ENCODE results near the gene TMED4.

The TMED4 gene

GRCh38 chr7:44535348-44536064 lies 46.5 kb downstream of the TMED4 start:
- no peak for TF ChIP-seq CTCF (IDR thresholded peaks at IDR 0.05; ENCODE audit: control insufficient read depth, extremely low read depth, insufficient read depth)
- H3K4me3 ChIP-seq (ENCODE audit: low read depth, low read length): no peak overlapping the region
- no peak for DNase-seq (ENCODE audit: low read depth)

- H3K4me3 ChIP-seq (ENCODE audit: low read depth, low read length): no peak overlapping the region
- TF ChIP-seq CTCF (IDR thresholded peaks at IDR 0.05; ENCODE audit: control insufficient read depth, extremely low read depth, insufficient read depth): peak; percentile 35
- DNase-seq (ENCODE audit: low read depth): no peak
Observed at GRCh38 chr7:44534501-44534900, 47.5 kb downstream of the TMED4 start.

DNA sequence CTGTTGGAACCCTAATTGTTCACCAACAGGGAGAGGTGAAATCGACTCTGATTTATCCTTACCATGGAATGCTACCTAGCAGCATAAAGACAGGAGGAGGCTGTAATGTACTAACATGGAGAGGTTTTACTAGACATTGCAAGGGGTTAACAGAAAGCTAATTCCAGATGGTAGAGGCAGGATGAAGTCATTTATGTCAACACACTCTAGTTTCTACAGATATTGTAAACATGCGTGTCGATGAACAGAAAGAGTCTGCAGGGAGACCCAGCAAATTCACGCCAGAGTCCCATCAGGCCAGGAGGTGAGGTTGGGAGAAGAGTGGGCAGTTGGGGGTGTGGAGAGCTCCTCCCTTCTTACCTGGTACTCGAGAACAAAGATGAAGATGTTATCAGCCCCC lies 47.9 kb downstream of the TMED4 start:
- no peak for TF ChIP-seq CTCF (IDR thresholded peaks at IDR 0.05; ENCODE audit: control insufficient read depth, extremely low read depth, insufficient read depth)
- H3K4me3 ChIP-seq (ENCODE audit: low read depth, low read length): no peak overlapping the region
- no peak for DNase-seq (ENCODE audit: low read depth)

- no peak for TF ChIP-seq CTCF (IDR thresholded peaks at IDR 0.05; ENCODE audit: control insufficient read depth, extremely low read depth, insufficient read depth)
- no peak overlapping the region for H3K4me3 ChIP-seq (ENCODE audit: low read depth, low read length)
- no peak for DNase-seq (ENCODE audit: low read depth)
Observed at GRCh38 chr7:44533301-44534055, 48.6 kb downstream of the TMED4 start.

DNA sequence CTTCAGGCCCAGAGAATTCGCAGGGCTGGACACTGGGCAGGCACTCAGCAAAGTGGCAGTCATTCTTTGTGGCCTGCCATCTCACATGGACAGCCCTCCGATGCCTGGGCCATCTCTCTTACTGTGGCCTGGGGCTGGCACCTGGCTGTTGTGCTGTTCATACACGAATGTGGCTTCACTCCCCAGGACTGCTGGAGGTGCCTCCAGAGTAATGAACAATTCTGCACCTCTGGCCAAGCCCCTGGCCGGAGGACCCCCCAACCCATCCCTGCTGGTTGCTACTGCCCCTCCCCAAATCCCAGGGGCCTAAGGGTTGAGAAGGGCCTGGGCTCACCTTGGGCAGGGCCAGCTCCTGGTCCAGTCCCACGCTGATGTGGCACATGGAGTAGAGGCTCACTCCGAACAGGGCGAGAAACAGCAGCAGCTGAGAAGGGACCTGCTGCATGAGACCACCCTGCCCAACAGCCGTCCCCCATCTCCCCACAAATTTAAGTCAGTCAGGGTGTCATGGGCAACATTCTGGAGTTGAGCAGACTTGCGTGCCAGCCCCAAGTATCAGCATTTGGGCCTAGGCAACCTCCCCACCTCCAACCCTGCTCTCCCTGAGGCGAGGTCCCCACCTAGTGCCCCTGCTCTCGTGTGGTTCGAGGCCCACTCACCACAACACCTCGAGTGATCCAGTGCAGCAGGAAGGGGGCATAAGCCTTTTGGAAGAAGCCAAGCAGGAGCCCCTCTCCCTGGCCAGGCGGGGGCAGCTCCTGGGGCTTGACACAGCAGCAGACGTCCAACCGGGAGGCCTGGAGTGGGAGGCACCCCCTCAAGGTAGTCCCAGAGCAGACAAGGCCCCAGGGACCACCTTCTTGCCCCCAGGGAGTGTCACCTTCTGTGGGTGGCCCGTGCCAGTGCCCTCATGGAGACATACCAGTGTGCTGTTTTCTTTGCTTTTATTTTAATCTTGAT lies 50.3 kb downstream of the TMED4 start:
- no peak for TF ChIP-seq CTCF (IDR thresholded peaks at IDR 0.05; ENCODE audit: control insufficient read depth, extremely low read depth, insufficient read depth)
- no peak overlapping the region for H3K4me3 ChIP-seq (ENCODE audit: low read depth, low read length)
- DNase-seq (ENCODE audit: low read depth): no peak

GRCh38 chr7:44530990-44531389 lies 51.0 kb downstream of the TMED4 start:
- H3K4me3 ChIP-seq (ENCODE audit: low read depth, low read length): no peak overlapping the region
- DNase-seq (ENCODE audit: low read depth): no peak
- TF ChIP-seq CTCF (IDR thresholded peaks at IDR 0.05; ENCODE audit: control insufficient read depth, extremely low read depth, insufficient read depth): no peak

All from LNCaP clone FGC (cell line).